ENCODE data around the gene PBX1. TPM values are rescaled to one million over a fixed set of nuclear protein-coding genes. Genes with fewer than 3 reads are reported as not detected.

Gene PBX1
- total and polyA plus RNA-seq, 4 donors, result 7.8 to 112 (median 33.5) TPM

- DNase-seq (no peak), ATAC-seq (ENCODE audit: insufficient read depth, low FRiP score) (no peak)
- Histone ChIP-seq H3K36me3 (ENCODE audit: control insufficient read depth in 4 of 4, insufficient read depth in 4 of 4, low read length in 4 of 4) (peaks cover 0 to 11% (median 0%) of the 10 kb centered on the region in 4 donors), H3K4me3 (no peak overlapping the region), H3K27me3 (ENCODE audit: control insufficient read depth in 3 of 3, insufficient read depth in 3 of 3, low read length in 2 of 3) (no peaks in the 10 kb centered on the region), H3K4me1 (ENCODE audit: control insufficient read depth in 5 of 5, insufficient read depth in 5 of 5, low read length in 5 of 5) (peaks cover 12 to 41% (median 20%) of the 10 kb centered on the region in 5 donors), H3K27ac (ENCODE audit: low read depth in 1 of 2, low read length in 1 of 2) (no peak overlapping the region), H3K9me3 (ENCODE audit: control insufficient read depth in 4 of 4, insufficient read depth in 3 of 4, low read length in 3 of 4) (no peaks in the 10 kb centered on the region), H3K9ac (ENCODE audit: insufficient read depth in 1 of 2, low read length in 2 of 2) (no peak overlapping the region)
- WGBS, 2 donors, result 94 to 96% methylated on average over 5 of the region's 5 CpGs
- no peak for TF ChIP-seq CTCF (IDR thresholded peaks at IDR 0.05; ENCODE audit: control extremely low read depth, extremely low read depth)
Observed at GRCh38 chr1:164592634-164593033, 33.6 kb downstream of the PBX1 start.

DNA sequence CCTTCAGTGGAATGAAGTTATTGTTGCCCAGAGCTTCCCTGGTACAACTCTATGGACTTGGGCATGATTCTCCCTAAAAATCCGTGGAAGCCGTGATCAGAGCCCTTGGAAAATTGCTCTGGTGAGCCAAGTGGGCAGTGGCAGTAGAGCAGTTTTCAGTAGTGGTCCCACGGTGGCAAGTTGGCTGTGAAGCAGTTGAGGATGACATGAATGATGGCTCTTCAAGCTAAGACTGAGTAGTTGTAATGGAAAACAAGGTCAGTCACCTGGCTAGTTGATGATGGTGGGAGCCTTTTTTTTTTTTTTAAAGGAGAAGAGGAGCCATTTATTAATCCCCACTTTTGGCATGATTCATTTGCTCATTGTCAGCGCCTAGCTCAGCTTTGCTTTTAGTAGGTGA, 36.2 kb downstream of the PBX1 start:
- DNase-seq, result no peak
- WGBS, 2 donors, result 66 to 77% methylated on average over 4 of the region's 4 CpGs
- no peaks in the 10 kb centered on the region for H3K9me3 ChIP-seq (ENCODE audit: control insufficient read depth in 4 of 4, insufficient read depth in 3 of 4, low read length in 3 of 4)
- H3K36me3 ChIP-seq (ENCODE audit: control insufficient read depth in 4 of 4, insufficient read depth in 4 of 4, low read length in 4 of 4), result peaks cover 0 to 11% (median 0%) of the 10 kb centered on the region in 4 donors
- H3K4me3 ChIP-seq, result no peak overlapping the region
- no peak overlapping the region for H3K27ac ChIP-seq (ENCODE audit: low read depth in 1 of 2, low read length in 1 of 2)
- H3K9ac ChIP-seq (ENCODE audit: insufficient read depth in 1 of 2, low read length in 2 of 2), result no peak overlapping the region
- H3K27me3 ChIP-seq (ENCODE audit: control insufficient read depth in 3 of 3, insufficient read depth in 3 of 3, low read length in 2 of 3), result no peaks in the 10 kb centered on the region
- ATAC-seq (ENCODE audit: insufficient read depth, low FRiP score), result no peak
- H3K4me1 ChIP-seq (ENCODE audit: control insufficient read depth in 5 of 5, insufficient read depth in 5 of 5, low read length in 5 of 5), result peaks cover 3 to 26% (median 17%) of the 10 kb centered on the region in 5 donors
- no peak for TF ChIP-seq CTCF (IDR thresholded peaks at IDR 0.05; ENCODE audit: control extremely low read depth, extremely low read depth)

GRCh38 chr1:164596172-164596571, 37.2 kb downstream of the PBX1 start:
- Histone ChIP-seq H3K27ac (ENCODE audit: low read depth in 1 of 2, low read length in 1 of 2) (no peak overlapping the region), H3K27me3 (ENCODE audit: control insufficient read depth in 3 of 3, insufficient read depth in 3 of 3, low read length in 2 of 3) (no peaks in the 10 kb centered on the region), H3K4me3 (no peak overlapping the region), H3K4me1 (ENCODE audit: control insufficient read depth in 5 of 5, insufficient read depth in 5 of 5, low read length in 5 of 5) (peaks cover 1 to 20% (median 12%) of the 10 kb centered on the region in 5 donors), H3K36me3 (ENCODE audit: control insufficient read depth in 4 of 4, insufficient read depth in 4 of 4, low read length in 4 of 4) (peaks cover 0 to 11% (median 0%) of the 10 kb centered on the region in 4 donors), H3K9ac (ENCODE audit: insufficient read depth in 1 of 2, low read length in 2 of 2) (no peak overlapping the region), H3K9me3 (ENCODE audit: control insufficient read depth in 4 of 4, insufficient read depth in 3 of 4, low read length in 3 of 4) (no peaks in the 10 kb centered on the region)
- no peak for ATAC-seq (ENCODE audit: insufficient read depth, low FRiP score)
- TF ChIP-seq CTCF (IDR thresholded peaks at IDR 0.05; ENCODE audit: control extremely low read depth, extremely low read depth), result no peak
- DNase-seq, result no peak
- 56 to 100% methylated on average over 1 of the region's 1 CpG for WGBS, 2 donors

DNA sequence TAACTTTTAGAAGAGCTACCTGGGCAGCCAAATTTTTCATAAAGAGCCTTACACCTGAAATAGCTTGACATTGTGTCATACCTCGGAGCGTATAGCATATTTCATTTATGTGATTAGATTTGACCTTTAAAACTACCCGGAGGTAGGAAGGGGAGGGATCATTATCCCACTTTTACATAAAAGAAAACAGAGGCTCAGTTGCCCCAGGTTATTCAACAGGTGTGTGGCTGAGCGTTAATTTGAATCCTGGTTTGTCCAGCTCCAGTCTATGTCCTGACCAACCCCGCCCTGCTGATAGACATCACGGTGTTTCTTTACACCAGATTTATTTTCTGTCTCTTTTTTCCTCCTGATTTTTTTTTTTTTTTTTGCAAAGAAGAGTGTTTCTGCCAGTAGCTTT, 39.7 kb downstream of the PBX1 start:
- peaks cover 0 to 11% (median 0%) of the 10 kb centered on the region in 4 donors for H3K36me3 ChIP-seq (ENCODE audit: control insufficient read depth in 4 of 4, insufficient read depth in 4 of 4, low read length in 4 of 4)
- no peak for ATAC-seq (ENCODE audit: insufficient read depth, low FRiP score)
- 84 to 88% methylated on average over 6 of the region's 6 CpGs for WGBS, 2 donors
- no peak overlapping the region for H3K27ac ChIP-seq (ENCODE audit: low read depth in 1 of 2, low read length in 1 of 2)
- no peak overlapping the region for H3K4me3 ChIP-seq
- no peak for TF ChIP-seq CTCF (IDR thresholded peaks at IDR 0.05; ENCODE audit: control extremely low read depth, extremely low read depth)
- H3K4me1 ChIP-seq (ENCODE audit: control insufficient read depth in 5 of 5, insufficient read depth in 5 of 5, low read length in 5 of 5), result peaks cover 1 to 30% (median 15%) of the 10 kb centered on the region in 5 donors
- H3K9ac ChIP-seq (ENCODE audit: insufficient read depth in 1 of 2, low read length in 2 of 2), result no peak overlapping the region
- H3K27me3 ChIP-seq (ENCODE audit: control insufficient read depth in 3 of 3, insufficient read depth in 3 of 3, low read length in 2 of 3), result no peaks in the 10 kb centered on the region
- H3K9me3 ChIP-seq (ENCODE audit: control insufficient read depth in 4 of 4, insufficient read depth in 3 of 4, low read length in 3 of 4), result no peaks in the 10 kb centered on the region
- DNase-seq, result no peak

Measured in lung (tissue), 12 donors.